ENCODE measurements around the gene CXCR4. TPM values are rescaled to one million over a fixed set of nuclear protein-coding genes. Genes with fewer than 3 reads are reported as not detected.
A peak's percentile ranks its signal among the peaks of the same experiment; 100 is the strongest.

Gene CXCR4
- total RNA-seq, 6 experiments from 2014 or later = not detected

GRCh38 chr2:136117391-136117841 is 533 bp downstream of the CXCR4 start:
- H3K4me1 Mint-ChIP-seq (ENCODE audit: low read depth) = 0 out of 2 replicates have a peak, but pooled peaks cover 8% of the 10 kb centered on the region
- H3K27me3 Mint-ChIP-seq (ENCODE audit: insufficient read depth) = peaks cover 45% of the 10 kb centered on the region
- DNase-seq = no peak

GRCh38 chr2:136116813-136117390 is 1.0 kb downstream of the CXCR4 start:
- H3K36me3 Mint-ChIP-seq (ENCODE audit: low read depth) = no peaks in the 10 kb centered on the region
- H3K9me3 Mint-ChIP-seq = no peaks in the 10 kb centered on the region
- 0 out of 2 replicates have a peak, but pooled peaks cover 8% of the 10 kb centered on the region for H3K4me1 Mint-ChIP-seq (ENCODE audit: low read depth)
- TF ChIP-seq CTCF (IDR thresholded peaks at IDR 0.05) = no peak
- H3K27me3 Mint-ChIP-seq (ENCODE audit: insufficient read depth) = peaks cover 46% of the 10 kb centered on the region
- H3K4me3 Mint-ChIP-seq = no peak overlapping the region
- DNase-seq = no peak
- no peak overlapping the region for H3K27ac Mint-ChIP-seq

More at GRCh38 chr2:136117391-136117841, 533 bp downstream of the CXCR4 start:
- no peaks in the 10 kb centered on the region for H3K36me3 Mint-ChIP-seq (ENCODE audit: low read depth)
- no peak for TF ChIP-seq CTCF (IDR thresholded peaks at IDR 0.05)
- no peak overlapping the region for H3K27ac Mint-ChIP-seq
- H3K9me3 Mint-ChIP-seq = no peaks in the 10 kb centered on the region
- peak overlapping the region; percentile 41; the same call in 1 of the 2 replicates for H3K4me3 Mint-ChIP-seq

GRCh38 chr2:136116151-136116812 is 1.7 kb downstream of the CXCR4 start:
- Mint-ChIP-seq H3K36me3 (ENCODE audit: low read depth) (no peaks in the 10 kb centered on the region), H3K27me3 (ENCODE audit: insufficient read depth) (peaks cover 41% of the 10 kb centered on the region), H3K4me3 (no peak overlapping the region), H3K9me3 (no peaks in the 10 kb centered on the region), H3K27ac (no peak overlapping the region), H3K4me1 (ENCODE audit: low read depth) (0 out of 2 replicates have a peak, but pooled peaks cover 8% of the 10 kb centered on the region)
- DNase-seq = no peak
- no peak for TF ChIP-seq CTCF (IDR thresholded peaks at IDR 0.05)

- no peaks in the 10 kb centered on the region for H3K36me3 Mint-ChIP-seq (ENCODE audit: low read depth)
- H3K4me1 Mint-ChIP-seq (ENCODE audit: low read depth) = 0 out of 2 replicates have a peak, but pooled peaks cover 8% of the 10 kb centered on the region
- TF ChIP-seq CTCF (IDR thresholded peaks at IDR 0.05) = no peak
- H3K9me3 Mint-ChIP-seq = no peaks in the 10 kb centered on the region
- no peak overlapping the region for H3K4me3 Mint-ChIP-seq
- no peak overlapping the region for H3K27ac Mint-ChIP-seq
- H3K27me3 Mint-ChIP-seq (ENCODE audit: insufficient read depth) = peaks cover 41% of the 10 kb centered on the region
- no peak for DNase-seq
Observed at GRCh38 chr2:136115183-136115761, 2.7 kb downstream of the CXCR4 start.

GRCh38 chr2:136114382-136114781 is 3.6 kb downstream of the CXCR4 start:
- Mint-ChIP-seq H3K4me3 (no peak overlapping the region), H3K9me3 (no peaks in the 10 kb centered on the region), H3K36me3 (ENCODE audit: low read depth) (no peaks in the 10 kb centered on the region), H3K27ac (no peak overlapping the region), H3K27me3 (ENCODE audit: insufficient read depth) (peaks cover 34% of the 10 kb centered on the region), H3K4me1 (ENCODE audit: low read depth) (0 out of 2 replicates have a peak, but pooled peaks cover under 1% of the 10 kb centered on the region)
- no peak for TF ChIP-seq CTCF (IDR thresholded peaks at IDR 0.05)
- no peak for DNase-seq
